Activated CD8-positive, alpha-beta T cell treated with anti-CD3 and anti-CD28 coated beads, Interleukin-2, amount 10 ng/mL, durations not matched to agents 7 days and 5 days (primary cell): ENCODE data around the gene OR6K3. TPM values are rescaled to one million over a fixed set of nuclear protein-coding genes. Genes with fewer than 3 reads are reported as not detected.

Experiments used
- ATAC-seq: fragments of 150-1000 bp; cut with Tn5 transposase; one replicate; pipeline ENCODE4 v1.10.0; 2021; ENCODE audit warnings: moderate library complexity
- CTCF ChIA-PET: fragments of 350-600 bp; sonication (Branson Sonifier 250); formaldehyde crosslinking; loops from one replicate; lab custom pipeline; 2021; ENCODE audit warnings: antibody characterized with exemption; lab: Charles Lee
- POLR2A ChIA-PET: fragments of 350-600 bp; sonication (Branson Sonifier 250); formaldehyde crosslinking; loops from one replicate; lab custom pipeline; 2021; ENCODE audit warnings: antibody characterized with exemption; lab: Charles Lee
- DNase-seq: peaks from one replicate; pipeline ENCODE4 v3.0.0-alpha.2; 2020
- H3K27ac Mint-ChIP-seq: one replicate; pipeline ENCODE4 v1.8.0; 2021; ENCODE audit warnings: mild to moderate bottlenecking, mixed read lengths
- H3K27me3 Mint-ChIP-seq: one replicate; pipeline ENCODE4 v1.8.0; 2021; ENCODE audit warnings: low read depth, mixed read lengths
- H3K36me3 Mint-ChIP-seq: one replicate; pipeline ENCODE4 v1.8.0; 2021; ENCODE audit warnings: low read depth, mixed read lengths
- H3K4me1 Mint-ChIP-seq: one replicate; pipeline ENCODE4 v1.8.0; 2021; ENCODE audit warnings: low read depth, mixed read lengths
- H3K4me3 Mint-ChIP-seq: one replicate; pipeline ENCODE4 v1.8.0; 2021; ENCODE audit warnings: mild to moderate bottlenecking, mixed read lengths
- H3K9me3 Mint-ChIP-seq: one replicate; pipeline ENCODE4 v1.8.0; 2022; ENCODE audit warnings: mixed read lengths; ENCODE audit not compliant: insufficient read depth
- total RNA-seq, 2 experiments: library from RNA; stranded (reverse); gene quantifications; one replicate each; pipeline ENCODE4 v1.2.3, GENCODE V29; 2021

OR6K3 gene
- not detected for total RNA-seq

GRCh38 chr1:158720620-158721019 lies at the start of gene OR6K3:
Gene OR6K3 (minus strand): TSS chr1:158720720. CDS start chr1:158718115, 2,605 bp downstream.
- H3K27me3 Mint-ChIP-seq, result peaks cover 4% of the 10 kb centered on the region
- POLR2A ChIA-PET, result no interaction called here

GRCh38 chr1:158754420-158754819 lies 33.9 kb upstream of the OR6K3 start, which contains the start of gene OR6K6:
Gene OR6K6 (plus strand): TSS chr1:158754720. CDS start chr1:158754888, 168 bp downstream.
- Mint-ChIP-seq H3K4me3 (no peak within 1 kb of the TSS), H3K27ac (no peak within 1 kb of the TSS), H3K27me3 (no peaks in the 10 kb centered on the region), H3K4me1 (no peaks in the 10 kb centered on the region), H3K36me3 (no peaks in the 10 kb centered on the region), H3K9me3 (no peaks in the 10 kb centered on the region)
- ChIA-PET POLR2A (no interaction called here), CTCF (no interaction called here)
- no peak for DNase-seq
- ATAC-seq, result no peak

More at GRCh38 chr1:158720620-158721019, at the start of gene OR6K3:
- ATAC-seq (no peak), DNase-seq (no peak)
- H3K9me3 Mint-ChIP-seq, result no peaks in the 10 kb centered on the region
- H3K27ac Mint-ChIP-seq, result no peak within 1 kb of the TSS
- no peaks in the 10 kb centered on the region for H3K36me3 Mint-ChIP-seq
- H3K4me1 Mint-ChIP-seq, result no peaks in the 10 kb centered on the region
- CTCF ChIA-PET, result no interaction called here
- no peak within 1 kb of the TSS for H3K4me3 Mint-ChIP-seq

GRCh38 chr1:158752155-158752712 lies 31.7 kb upstream of the OR6K3 start:
- ChIA-PET POLR2A (no interaction called here), CTCF (no interaction called here)

GRCh38 chr1:158735848-158736247 lies 15.3 kb upstream of the OR6K3 start:
- H3K9me3 Mint-ChIP-seq, result no peaks in the 10 kb centered on the region
- no peak overlapping the region for H3K27ac Mint-ChIP-seq
- DNase-seq (no peak), ATAC-seq (no peak)
- ChIA-PET POLR2A (no interaction called here), CTCF (no interaction called here)
- H3K36me3 Mint-ChIP-seq, result no peaks in the 10 kb centered on the region
- H3K4me1 Mint-ChIP-seq, result no peaks in the 10 kb centered on the region
- H3K27me3 Mint-ChIP-seq, result peaks cover 13% of the 10 kb centered on the region
- H3K4me3 Mint-ChIP-seq, result no peak overlapping the region

More at GRCh38 chr1:158752155-158752712, 31.7 kb upstream of the OR6K3 start:
- H3K27ac Mint-ChIP-seq, result no peak overlapping the region
- DNase-seq, result no peak
- no peak for ATAC-seq
- no peaks in the 10 kb centered on the region for H3K9me3 Mint-ChIP-seq
- peaks cover 5% of the 10 kb centered on the region for H3K27me3 Mint-ChIP-seq
- no peaks in the 10 kb centered on the region for H3K4me1 Mint-ChIP-seq
- no peaks in the 10 kb centered on the region for H3K36me3 Mint-ChIP-seq
- H3K4me3 Mint-ChIP-seq, result no peak overlapping the region

- peaks cover 13% of the 10 kb centered on the region for H3K27me3 Mint-ChIP-seq
- CTCF ChIA-PET, result no interaction called here
- DNase-seq, result no peak
- H3K9me3 Mint-ChIP-seq, result no peaks in the 10 kb centered on the region
- POLR2A ChIA-PET, result no interaction called here
- no peak for ATAC-seq
- H3K4me3 Mint-ChIP-seq, result no peak overlapping the region
- H3K4me1 Mint-ChIP-seq, result no peaks in the 10 kb centered on the region
- no peaks in the 10 kb centered on the region for H3K36me3 Mint-ChIP-seq
- no peak overlapping the region for H3K27ac Mint-ChIP-seq
Observed at GRCh38 chr1:158732524-158732923, 12.0 kb upstream of the OR6K3 start.

GRCh38 chr1:158731707-158732106 lies 11.2 kb upstream of the OR6K3 start:
- H3K9me3 Mint-ChIP-seq, result no peaks in the 10 kb centered on the region
- ChIA-PET CTCF (no interaction called here), POLR2A (no interaction called here)
- no peaks in the 10 kb centered on the region for H3K36me3 Mint-ChIP-seq
- no peak overlapping the region for H3K4me3 Mint-ChIP-seq
- ATAC-seq (no peak), DNase-seq (no peak)
- H3K27ac Mint-ChIP-seq, result no peak overlapping the region
- no peaks in the 10 kb centered on the region for H3K4me1 Mint-ChIP-seq
- H3K27me3 Mint-ChIP-seq, result peaks cover 13% of the 10 kb centered on the region

GRCh38 chr1:158730453-158730852 lies 9.9 kb upstream of the OR6K3 start:
- POLR2A ChIA-PET, result no interaction called here
- Mint-ChIP-seq H3K9me3 (no peaks in the 10 kb centered on the region), H3K36me3 (no peaks in the 10 kb centered on the region), H3K4me3 (no peak overlapping the region), H3K27ac (no peak overlapping the region), H3K27me3 (peaks cover 11% of the 10 kb centered on the region), H3K4me1 (no peaks in the 10 kb centered on the region)
- ATAC-seq (no peak), DNase-seq (no peak)
- CTCF ChIA-PET, result no interaction called here

GRCh38 chr1:158728510-158729225 lies 8.1 kb upstream of the OR6K3 start:
- CTCF ChIA-PET, result no interaction called here
- Mint-ChIP-seq H3K27ac (no peak overlapping the region), H3K4me1 (no peaks in the 10 kb centered on the region)

GRCh38 chr1:158724442-158724841 lies 3.9 kb upstream of the OR6K3 start:
- Mint-ChIP-seq H3K36me3 (no peaks in the 10 kb centered on the region), H3K4me1 (no peaks in the 10 kb centered on the region), H3K4me3 (no peak overlapping the region), H3K27me3 (peaks cover 11% of the 10 kb centered on the region), H3K27ac (no peak overlapping the region), H3K9me3 (no peaks in the 10 kb centered on the region)
- ChIA-PET POLR2A (no interaction called here), CTCF (no interaction called here)
- DNase-seq, result no peak
- no peak for ATAC-seq

More at GRCh38 chr1:158728510-158729225, 8.1 kb upstream of the OR6K3 start:
- no peaks in the 10 kb centered on the region for H3K36me3 Mint-ChIP-seq
- peaks cover 11% of the 10 kb centered on the region for H3K27me3 Mint-ChIP-seq
- H3K9me3 Mint-ChIP-seq, result no peaks in the 10 kb centered on the region
- no peak for ATAC-seq
- no peak for DNase-seq
- H3K4me3 Mint-ChIP-seq, result no peak overlapping the region
- POLR2A ChIA-PET, result no interaction called here

- H3K4me3 Mint-ChIP-seq, result no peak overlapping the region
- no peaks in the 10 kb centered on the region for H3K36me3 Mint-ChIP-seq
- ChIA-PET CTCF (no interaction called here), POLR2A (no interaction called here)
- H3K4me1 Mint-ChIP-seq, result no peaks in the 10 kb centered on the region
- no peaks in the 10 kb centered on the region for H3K9me3 Mint-ChIP-seq
- no peak overlapping the region for H3K27ac Mint-ChIP-seq
- peaks cover 4% of the 10 kb centered on the region for H3K27me3 Mint-ChIP-seq
- no peak for DNase-seq
- ATAC-seq, result no peak
Observed at GRCh38 chr1:158719664-158720063, 856 bp downstream of the OR6K3 start.

GRCh38 chr1:158717344-158717743 lies 3.2 kb downstream of the OR6K3 start:
- no peak overlapping the region for H3K4me3 Mint-ChIP-seq
- DNase-seq, result no peak
- no peak overlapping the region for H3K27ac Mint-ChIP-seq
- no peak for ATAC-seq
- ChIA-PET POLR2A (no interaction called here), CTCF (no interaction called here)
- peaks cover 3% of the 10 kb centered on the region for H3K27me3 Mint-ChIP-seq
- H3K4me1 Mint-ChIP-seq, result no peaks in the 10 kb centered on the region
- H3K36me3 Mint-ChIP-seq, result no peaks in the 10 kb centered on the region
- no peaks in the 10 kb centered on the region for H3K9me3 Mint-ChIP-seq

GRCh38 chr1:158716335-158716734 lies 4.2 kb downstream of the OR6K3 start:
- peaks cover 6% of the 10 kb centered on the region for H3K27me3 Mint-ChIP-seq
- no peak overlapping the region for H3K27ac Mint-ChIP-seq
- no peak for DNase-seq
- no peak for ATAC-seq
- H3K4me3 Mint-ChIP-seq, result no peak overlapping the region
- ChIA-PET CTCF (no interaction called here), POLR2A (no interaction called here)
- no peaks in the 10 kb centered on the region for H3K36me3 Mint-ChIP-seq
- no peaks in the 10 kb centered on the region for H3K4me1 Mint-ChIP-seq
- no peaks in the 10 kb centered on the region for H3K9me3 Mint-ChIP-seq
